ENCODE data around the gene RRP8.

Gene RRP8

DNA sequence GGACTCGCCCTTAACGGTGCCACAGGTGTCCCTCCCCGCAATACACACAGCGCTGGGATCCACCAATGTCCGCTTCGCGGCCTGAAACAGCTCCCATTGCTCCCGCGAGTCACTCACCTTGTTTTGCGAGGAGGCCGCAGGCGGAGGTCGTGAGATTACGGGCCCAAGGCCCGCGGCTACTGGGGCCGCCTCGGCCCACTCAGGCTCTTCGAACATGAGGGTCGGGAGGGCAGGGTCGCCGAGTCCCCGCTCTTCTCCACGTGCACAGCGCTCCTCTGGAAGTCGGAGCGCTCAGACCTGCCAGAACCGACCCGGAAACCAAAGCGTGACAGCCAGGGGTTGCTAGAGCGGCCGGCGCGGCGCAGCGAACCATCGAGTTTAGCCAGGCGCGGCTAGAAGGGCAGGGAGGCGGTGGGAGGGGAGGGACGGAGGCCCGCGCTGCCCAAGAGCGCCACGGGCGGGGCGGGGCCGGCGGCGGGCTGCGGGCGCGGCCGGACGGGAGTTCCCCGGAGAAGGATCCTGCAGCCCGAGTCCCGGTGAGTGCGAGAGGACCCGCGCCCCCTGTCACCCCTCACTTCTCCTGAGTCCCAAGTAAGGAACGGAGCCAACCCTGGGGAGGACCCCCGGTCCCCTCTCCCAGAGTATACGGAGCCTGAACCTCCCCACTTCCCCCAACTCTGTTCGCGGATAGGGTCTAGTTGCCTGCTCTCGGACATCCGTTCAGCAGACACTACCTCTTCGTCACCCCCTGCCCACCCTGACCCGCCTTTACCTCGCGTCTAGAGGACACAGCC, at the start of gene RRP8, which contains the start of gene ILK:
Gene RRP8 (minus strand): TSS at position 330 of the 794 bp plus-strand sequence. CDS start 114 bp downstream, at position 216.
Gene ILK (plus strand): TSS at position 488 of the 794 bp plus-strand sequence. CDS start 498 bp downstream, outside the sequence.
- DNase-seq (ENCODE audit: low read depth), result peak; percentile 74
- H3K4me3 ChIP-seq (ENCODE audit: low read depth, low read length), result peak within 1 kb of the TSS; percentile 92

DNA sequence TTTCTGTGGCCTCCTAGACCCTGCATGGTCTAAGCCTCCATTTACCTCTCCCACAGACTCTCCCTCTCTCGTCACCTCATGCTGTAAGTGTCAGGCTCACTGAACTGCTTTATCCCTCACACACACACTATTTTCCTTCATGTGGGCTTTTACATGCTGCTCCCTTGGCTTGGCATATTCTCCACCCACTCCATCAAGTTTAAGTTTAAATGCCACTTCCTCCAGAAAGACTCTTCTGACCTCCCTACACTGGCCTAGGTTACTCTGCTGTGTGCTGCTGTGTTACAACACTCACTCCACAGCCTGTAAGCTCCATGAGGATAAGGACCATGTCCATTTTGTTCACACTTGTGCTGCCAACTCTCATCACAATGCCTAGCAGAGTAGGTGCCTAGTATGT, 49.7 kb upstream of the RRP8 start:
- H3K4me3 ChIP-seq (ENCODE audit: low read depth, low read length), result no peak overlapping the region
- DNase-seq (ENCODE audit: low read depth), result no peak

DNA sequence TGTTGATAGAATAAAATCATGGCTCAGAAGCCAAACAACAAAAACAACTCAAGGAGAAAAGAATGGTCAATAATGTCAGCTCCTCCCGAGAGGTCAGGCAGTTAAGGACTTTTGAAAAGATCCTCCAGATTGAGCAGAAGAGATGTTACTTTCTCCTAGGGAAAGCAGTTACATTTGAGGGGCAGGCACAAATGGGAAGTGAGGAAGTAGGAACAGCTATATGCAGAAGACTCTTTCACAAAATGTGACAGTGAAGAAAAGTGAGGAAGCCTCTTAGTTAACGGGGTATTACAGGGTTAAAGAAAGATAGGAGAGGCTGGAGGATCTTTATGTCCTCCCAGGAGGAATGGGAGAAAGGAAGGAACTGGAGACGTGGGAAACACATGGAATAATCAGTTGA, 48.8 kb upstream of the RRP8 start:
- H3K4me3 ChIP-seq (ENCODE audit: low read depth, low read length), result no peak overlapping the region
- DNase-seq (ENCODE audit: low read depth), result no peak

- no peak for DNase-seq (ENCODE audit: low read depth)
- no peak overlapping the region for H3K4me3 ChIP-seq (ENCODE audit: low read depth, low read length)
Observed at GRCh38 chr11:6650980-6651379, 47.6 kb upstream of the RRP8 start.

DNA sequence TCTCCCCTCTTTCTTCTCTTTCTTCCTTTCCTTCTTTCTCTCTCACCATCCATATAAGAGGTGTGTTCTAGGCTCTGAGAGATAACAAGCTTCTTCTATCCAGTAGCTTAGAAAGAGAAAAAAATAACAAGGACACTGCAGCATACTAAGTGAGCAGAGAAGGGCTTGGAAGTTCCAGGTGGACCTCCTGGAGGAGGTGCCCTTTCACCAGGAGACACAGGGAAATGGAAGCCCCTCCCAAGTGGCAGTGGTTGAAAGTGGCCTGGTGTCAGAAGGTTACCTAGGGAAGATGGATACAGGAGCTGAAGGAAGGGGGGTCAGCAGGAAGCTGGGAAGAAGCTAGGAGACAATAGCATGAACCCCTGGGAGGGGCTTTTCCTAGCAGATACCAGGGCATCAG, 46.7 kb upstream of the RRP8 start:
- H3K4me3 ChIP-seq (ENCODE audit: low read depth, low read length), result no peak overlapping the region
- DNase-seq (ENCODE audit: low read depth), result no peak

DNA sequence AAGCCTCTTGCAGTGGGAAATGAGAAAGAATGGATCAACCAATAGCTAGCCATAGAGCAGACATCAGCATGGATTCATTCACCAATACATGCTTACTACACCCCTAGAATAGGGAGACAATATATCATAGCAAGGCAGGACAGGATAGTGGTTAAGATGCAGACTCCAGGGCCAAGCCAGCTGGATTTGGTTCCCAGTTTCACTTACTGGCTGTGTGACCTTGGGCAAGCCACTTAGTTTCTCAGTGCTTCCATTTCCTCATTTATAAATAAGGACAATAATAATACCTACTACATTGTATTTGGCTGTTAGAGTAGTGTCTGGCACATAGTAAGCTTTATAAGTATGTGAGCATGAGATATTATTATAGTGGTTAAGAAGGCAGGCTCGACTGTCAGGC, 45.1 kb upstream of the RRP8 start:
- H3K4me3 ChIP-seq (ENCODE audit: low read depth, low read length), result no peak overlapping the region
- no peak for DNase-seq (ENCODE audit: low read depth)

GRCh38 chr11:6647836-6648235, 44.4 kb upstream of the RRP8 start:
- H3K4me3 ChIP-seq (ENCODE audit: low read depth, low read length), result no peak overlapping the region
- no peak for DNase-seq (ENCODE audit: low read depth)

- H3K4me3 ChIP-seq (ENCODE audit: low read depth, low read length), result no peak overlapping the region
- no peak for DNase-seq (ENCODE audit: low read depth)
Observed at GRCh38 chr11:6646918-6647679, 43.7 kb upstream of the RRP8 start.

DNA sequence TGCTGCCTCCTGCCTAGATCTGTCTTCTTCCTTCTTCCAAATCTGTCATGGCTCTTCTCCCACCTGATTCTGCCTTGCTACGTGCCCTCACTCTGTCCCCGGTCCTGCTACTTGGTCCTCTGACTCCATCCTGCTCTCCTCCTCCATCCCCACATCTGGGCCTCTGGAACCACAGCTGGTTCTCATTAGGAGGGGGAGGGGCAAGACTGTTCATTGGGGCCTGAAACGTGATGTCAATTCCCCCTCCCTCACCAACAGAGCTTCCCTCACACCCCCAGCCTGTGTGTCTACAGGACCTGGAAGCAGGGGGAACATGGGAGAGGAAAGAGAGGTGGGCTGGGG, 43.1 kb upstream of the RRP8 start:
- no peak for DNase-seq (ENCODE audit: low read depth)
- no peak overlapping the region for H3K4me3 ChIP-seq (ENCODE audit: low read depth, low read length)

- H3K4me3 ChIP-seq (ENCODE audit: low read depth, low read length), result no peak overlapping the region
- peak; percentile 81 for DNase-seq (ENCODE audit: low read depth)
Observed at GRCh38 chr11:6646071-6646470, 42.7 kb upstream of the RRP8 start.

GRCh38 chr11:6642957-6643356, 39.5 kb upstream of the RRP8 start:
- no peak overlapping the region for H3K4me3 ChIP-seq (ENCODE audit: low read depth, low read length)
- no peak for DNase-seq (ENCODE audit: low read depth)

- no peak overlapping the region for H3K4me3 ChIP-seq (ENCODE audit: low read depth, low read length)
- no peak for DNase-seq (ENCODE audit: low read depth)
Observed at GRCh38 chr11:6640985-6641701, 37.7 kb upstream of the RRP8 start.

DNA sequence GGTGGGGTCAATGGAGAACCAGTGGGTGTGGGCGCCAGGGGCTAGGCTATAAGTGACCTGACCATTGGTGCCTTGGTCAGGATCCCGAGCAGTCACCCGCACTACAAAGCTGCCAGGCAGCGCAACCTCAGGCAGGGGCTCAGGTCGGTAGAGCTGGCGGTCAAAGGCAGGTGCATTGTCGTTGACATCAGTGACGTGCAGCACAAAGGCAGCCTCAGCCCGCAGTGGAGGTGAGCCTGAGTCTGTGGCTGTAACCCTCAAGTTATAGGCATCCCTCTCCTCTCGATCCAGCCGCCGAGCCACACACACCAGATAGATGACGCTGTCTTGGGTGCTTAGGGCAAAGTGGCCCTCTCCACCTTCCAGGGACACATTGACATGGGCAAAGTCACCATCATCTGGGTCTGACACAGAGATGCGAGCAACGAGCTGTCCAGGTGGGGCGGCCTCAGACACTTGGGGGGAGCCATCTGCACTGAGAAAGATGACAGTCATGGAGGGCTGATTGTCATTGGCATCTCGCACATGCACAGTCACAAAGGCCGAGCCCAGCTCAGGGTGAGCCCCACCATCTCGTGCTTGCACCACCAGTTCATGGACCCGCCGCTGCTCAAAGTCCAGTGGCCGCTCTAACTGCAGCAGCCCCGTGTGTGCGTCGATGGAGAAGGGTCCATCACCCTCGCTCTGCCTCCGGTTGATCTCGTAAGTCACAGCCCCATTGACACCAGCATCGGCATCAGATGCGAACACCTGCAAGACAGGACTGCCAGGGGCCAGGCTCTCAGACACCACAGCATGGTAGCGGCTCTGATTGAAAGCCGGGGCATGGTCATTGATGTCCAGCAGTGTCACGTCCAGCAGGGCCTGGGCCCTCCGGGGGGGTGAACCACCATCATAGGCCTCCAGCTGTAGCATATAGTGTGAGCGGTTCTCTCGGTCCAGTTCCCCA, 36.9 kb upstream of the RRP8 start:
- no peak overlapping the region for H3K4me3 ChIP-seq (ENCODE audit: low read depth, low read length)
- no peak for DNase-seq (ENCODE audit: low read depth)

DNA sequence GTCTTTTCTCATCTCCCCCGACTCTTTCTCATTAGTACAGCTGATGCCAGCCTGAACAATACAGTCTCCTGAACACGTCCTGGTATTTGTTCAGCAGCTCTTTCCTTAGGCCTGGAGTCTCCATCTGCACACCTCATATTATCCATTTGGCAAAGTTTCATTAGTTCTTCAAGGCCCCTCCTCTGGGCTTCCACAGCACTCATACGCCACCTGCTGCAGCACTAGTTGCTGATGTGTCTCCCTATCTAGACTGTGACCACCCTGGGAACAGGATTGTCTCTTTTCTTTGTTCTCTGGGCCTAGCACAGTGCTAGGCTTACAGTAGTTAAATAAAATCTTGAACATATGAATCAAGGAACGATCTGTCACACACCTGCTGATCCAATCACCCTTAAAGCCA, 35.0 kb upstream of the RRP8 start:
- no peak for DNase-seq (ENCODE audit: low read depth)

GRCh38 chr11:6637871-6638270, 34.5 kb upstream of the RRP8 start:
- DNase-seq (ENCODE audit: low read depth), result no peak
- H3K4me3 ChIP-seq (ENCODE audit: low read depth, low read length), result no peak overlapping the region

More for the DNA sequence above, 35.0 kb upstream of the RRP8 start:
- no peak overlapping the region for H3K4me3 ChIP-seq (ENCODE audit: low read depth, low read length)

GRCh38 chr11:6636480-6636879, 33.1 kb upstream of the RRP8 start:
- no peak for DNase-seq (ENCODE audit: low read depth)
- H3K4me3 ChIP-seq (ENCODE audit: low read depth, low read length), result no peak overlapping the region

DNA sequence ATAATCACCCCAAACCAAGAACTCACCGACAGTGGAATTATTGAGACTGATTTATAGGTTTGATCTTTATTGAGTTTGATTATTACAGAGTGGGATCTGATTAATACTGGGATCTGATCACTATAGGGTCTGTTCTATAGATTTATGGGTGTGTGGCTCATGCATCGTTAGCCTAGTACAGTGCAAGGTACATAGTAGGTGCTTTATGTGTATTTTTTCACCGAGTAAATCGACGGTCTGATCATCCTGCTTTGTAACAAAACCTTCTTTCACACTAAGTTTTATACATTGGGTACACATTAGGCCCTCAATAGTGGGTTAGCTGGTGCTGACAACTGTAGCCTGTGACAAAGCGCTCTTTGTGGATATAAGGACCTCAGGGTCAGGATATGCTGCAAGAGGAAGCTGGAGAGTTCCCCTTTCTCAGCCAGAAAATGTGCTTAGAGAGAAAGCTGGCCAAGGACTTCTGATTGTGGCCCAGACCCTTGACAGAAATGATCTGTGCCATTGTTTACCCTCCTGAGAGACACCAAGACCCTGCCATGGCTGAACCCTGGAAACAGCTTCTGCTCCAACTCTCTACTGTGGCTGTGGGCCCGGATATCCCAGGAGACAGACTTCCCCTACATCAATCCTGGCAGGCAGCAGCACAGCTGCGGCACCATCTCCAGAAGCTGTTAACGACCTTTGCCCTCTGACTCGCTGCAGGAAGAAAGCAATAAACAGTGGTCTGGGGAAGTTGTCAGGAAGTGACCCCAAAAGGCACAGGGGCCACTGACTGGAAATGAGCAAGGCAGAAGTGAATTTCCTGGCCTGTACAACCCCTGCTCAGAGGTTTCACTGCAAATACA, 31.9 kb upstream of the RRP8 start:
- DNase-seq (ENCODE audit: low read depth), result no peak
- no peak overlapping the region for H3K4me3 ChIP-seq (ENCODE audit: low read depth, low read length)

DNA sequence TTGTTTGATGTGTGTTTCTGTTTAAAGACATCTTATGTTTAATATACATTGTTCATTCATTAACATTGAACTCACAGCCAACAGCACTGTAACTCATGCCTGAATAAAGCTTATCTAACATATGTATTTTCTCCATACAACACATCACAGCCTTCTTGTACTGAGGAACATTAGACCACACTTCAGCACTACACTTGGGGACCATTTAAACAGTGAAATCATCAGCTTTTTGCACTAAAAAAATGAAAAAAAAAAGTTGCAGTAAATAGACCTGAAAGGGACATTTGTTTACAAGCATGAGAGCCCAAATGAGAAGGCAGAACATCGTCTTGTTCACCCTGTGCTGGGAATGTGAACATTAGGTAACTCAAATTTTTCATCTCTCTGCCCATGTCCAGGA, 31.1 kb upstream of the RRP8 start:
- no peak overlapping the region for H3K4me3 ChIP-seq (ENCODE audit: low read depth, low read length)
- no peak for DNase-seq (ENCODE audit: low read depth)

Data from skeletal muscle cell (primary cell).